B cell (primary cell): ENCODE data around the gene LBH. TPM values are rescaled to one million over a fixed set of nuclear protein-coding genes. Genes with fewer than 3 reads are reported as not detected.

Experiments used
- ATAC-seq: fragments of 200-7000 bp; cut with Tn5 transposase; one replicate; pipeline ENCODE4 v1.10.0; 2021; ENCODE audit warnings: low read depth, mild to moderate bottlenecking, moderate number of reproducible peaks, moderate library complexity
- CTCF ChIA-PET: fragments of 350-600 bp; sonication (Branson Sonifier 250); formaldehyde crosslinking; loops from one replicate; lab custom pipeline; 2021; ENCODE audit warnings: antibody characterized with exemption, inconsistent platforms; lab: Charles Lee
- POLR2A ChIA-PET: fragments of 350-600 bp; sonication (Branson Sonifier 250); formaldehyde crosslinking; loops from one replicate; lab custom pipeline; 2021; ENCODE audit warnings: antibody characterized with exemption; lab: Charles Lee
- DNase-seq: peaks from one replicate; pipeline ENCODE4 v3.0.0; 2013
- H2AFZ ChIP-seq: 2 replicates; pipeline ENCODE4 v1.6.1; 2012; ENCODE audit warnings: mild to moderate bottlenecking, low read depth, low read length; ENCODE audit not compliant: insufficient read depth, poor library complexity, severe bottlenecking
- H3K27ac ChIP-seq, 2 donors: 1 replicate in 1 of 2; 2 replicates in 1 of 2; pipeline ENCODE4 v1.5.1; 2012 to 2013; ENCODE audit warnings: low read length in 2 of 2, mild to moderate bottlenecking in 2 of 2, moderate library complexity in 1 of 2
- H3K27me3 ChIP-seq, 4 experiments: fragments of 200-600 bp in 1 of 4; sonication (generic) in 1 of 4; replicated peaks in 1 of 4; 1 replicate in 2 of 4; 2 replicates in 2 of 4; pipeline versions ENCODE4 v1.6.1 to v1.7.0; 2013 to 2016; ENCODE audit warnings: low read length in 3 of 4, mild to moderate bottlenecking in 2 of 4, mixed read lengths in 1 of 4, moderate library complexity in 1 of 4; ENCODE audit not compliant: insufficient read depth in 4 of 4, control insufficient read depth in 3 of 4; ENCODE audit errors: control extremely low read depth in 1 of 4
- H3K36me3 ChIP-seq, 2 experiments: replicated peaks in 1 of 2; 1 replicate in 1 of 2; 2 replicates in 1 of 2; pipeline versions ENCODE4 v1.6.1 to v1.7.1; 2013; ENCODE audit warnings: low read length in 1 of 2; ENCODE audit not compliant: insufficient read depth in 2 of 2, control insufficient read depth in 1 of 2; ENCODE audit errors: control extremely low read depth in 1 of 2, extremely low read depth in 1 of 2
- H3K4me1 ChIP-seq, 2 donors: fragments of 200-600 bp in 1 of 2; sonication (generic) in 1 of 2; 1 replicate in 1 of 2; 2 replicates in 1 of 2; pipeline versions ENCODE4 v1.5.1 to v1.6.1; 2013 to 2017; ENCODE audit warnings: low read length in 2 of 2; ENCODE audit not compliant: control insufficient read depth in 2 of 2, insufficient read depth in 2 of 2
- H3K4me2 ChIP-seq: replicated peaks from 2 replicates; pipeline ENCODE3; 2012; ENCODE audit warnings: mild to moderate bottlenecking, low read depth, low read length; ENCODE audit not compliant: poor library complexity, severe bottlenecking
- H3K4me3 ChIP-seq, 5 experiments: fragments of 200-600 bp in 1 of 5; sonication (generic) in 1 of 5; 1 replicate in 3 of 5; 2 replicates in 2 of 5; pipeline versions ENCODE4 v1.5.1 to v1.7.0; 2011 to 2016; ENCODE audit warnings: low read length in 4 of 5, mild to moderate bottlenecking in 4 of 5, low read depth in 2 of 5, control low read depth in 1 of 5, moderate library complexity in 1 of 5; ENCODE audit not compliant: insufficient read depth in 1 of 5; ENCODE audit errors: control extremely low read depth in 1 of 5, extremely low read depth in 1 of 5
- H3K79me2 ChIP-seq: fragments of 200-600 bp; sonication (generic); one replicate; pipeline ENCODE4 v1.6.0; 2016; ENCODE audit warnings: low read length; ENCODE audit not compliant: control insufficient read depth, insufficient read depth
- H3K9ac ChIP-seq: fragments of 200-600 bp; sonication (generic); 2 replicates; pipeline ENCODE4 v1.6.1; 2017; ENCODE audit warnings: mild to moderate bottlenecking, low read length, moderate library complexity
- H3K9me3 ChIP-seq, 3 donors: one replicate each; pipeline versions ENCODE4 v1.6.1 to v1.7.1; 2013; ENCODE audit warnings: low read length in 2 of 3; ENCODE audit not compliant: control insufficient read depth in 2 of 3, insufficient read depth in 1 of 3; ENCODE audit errors: control extremely low read depth in 1 of 3
- H4K20me1 ChIP-seq: 2 replicates; pipeline ENCODE4 v1.6.0; 2012; ENCODE audit warnings: mild to moderate bottlenecking, low read length; ENCODE audit not compliant: insufficient read depth, control insufficient read depth, poor library complexity, severe bottlenecking
- H3K27ac Mint-ChIP-seq: one replicate; pipeline ENCODE4 v1.8.0; 2021; ENCODE audit warnings: mixed read lengths
- H3K27me3 Mint-ChIP-seq: one replicate; pipeline ENCODE4 v1.8.0; 2021; ENCODE audit warnings: mixed read lengths
- H3K4me1 Mint-ChIP-seq: one replicate; pipeline ENCODE4 v1.8.0; 2021; ENCODE audit warnings: mixed read lengths
- H3K4me3 Mint-ChIP-seq: one replicate; pipeline ENCODE4 v1.8.0; 2021; ENCODE audit warnings: mixed read lengths
- H3K9me3 Mint-ChIP-seq: one replicate; pipeline ENCODE4 v1.8.0; 2022; ENCODE audit warnings: mixed read lengths; ENCODE audit not compliant: insufficient read depth
- CTCF ChIP-seq: fragments of 200-600 bp; IDR thresholded peaks from one replicate; pipeline ENCODE4 v1.8.0; 2022; ENCODE audit warnings: antibody characterized with exemption, mild to moderate bottlenecking
- EZH2 ChIP-seq: IDR thresholded peaks from 2 replicates; pipeline ENCODE4 v1.6.1; 2012; ENCODE audit warnings: borderline replicate concordance, low read depth, mild to moderate bottlenecking, moderate library complexity, low read length; ENCODE audit not compliant: insufficient read depth, poor library complexity, severe bottlenecking
- WGBS: methylation state at CpG from one replicate; pipeline ENCODE4 v1.1.5; 2013; ENCODE audit warnings: missing lambda C conversion rate; ENCODE audit not compliant: insufficient coverage; 5-methylcytosine and 5-hydroxymethylcytosine counted together
- intact Hi-C: fragments of 100-400 bp; cut with micrococcal nuclease; formaldehyde crosslinking; loops from one replicate; pipeline ENCODE4 v1.10.0; 2022
- polyA plus RNA-seq: library from polyadenylated mRNA; depleted of rRNA; stranded (reverse); fragments of >200 nt; gene quantifications from 2 replicates; pipeline ENCODE4 v1.2.3, GENCODE V29; 2012
- total RNA-seq, 2 donors: library from RNA; stranded (reverse); fragments of 120-200 nt in 1 of 2; gene quantifications; 1 replicate in 1 of 2; 2 replicates in 1 of 2; pipeline versions ENCODE4 v1.2.3 to v1.2.4, GENCODE V29; 2013 to 2022

Gene LBH
- total and polyA plus RNA-seq, 2 donors (not counting 1 experiment from before 2014, with no cell fraction given), result 158 to 201 TPM

GRCh38 chr2:30226144-30227032 is 4.9 kb upstream of the LBH start:
- Histone ChIP-seq H2AFZ (peak overlapping the region; percentile 22), H3K4me1 (peaks cover 41 to 56% of the 10 kb centered on the region in 2 donors), H3K4me2 (peak overlapping the region; percentile 79), H3K9me3 (no peaks in the 10 kb centered on the region), H3K9ac (peak overlapping the region; percentile 74), H3K4me3 (peak overlapping the region in 1 of 5 experiments; percentile 66), H3K27ac (peak overlapping the region; percentile 88 to 91), H4K20me1 (no peaks in the 10 kb centered on the region), H3K27me3 (no peaks in the 10 kb centered on the region), H3K79me2 (peaks cover 24% of the 10 kb centered on the region), H3K36me3 (no peaks in the 10 kb centered on the region)
- 90% methylated on average over 4 of the region's 10 CpGs for WGBS
- DNase-seq (no peak), ATAC-seq (no peak)
- Mint-ChIP-seq H3K27me3 (no peaks in the 10 kb centered on the region), H3K27ac (peak overlapping the region; percentile 100), H3K4me3 (peak overlapping the region; percentile 95), H3K4me1 (peaks cover 55% of the 10 kb centered on the region), H3K9me3 (no peaks in the 10 kb centered on the region)
- intact Hi-C loops, result no loop called here
- POLR2A ChIA-PET, result interaction anchor here (0.6 kb wide), 1 partner anchor 727 kb away, joined by 3 read pairs; no protein-coding TSS in a partner anchor
- no peak for TF ChIP-seq EZH2
- no peak for TF ChIP-seq CTCF
- CTCF ChIA-PET, result interaction anchor here (0.7 to 11.7 kb wide), 9 partner anchors 9 to 485 kb away, joined by 3 to 134 read pairs (median 3); no protein-coding TSS in a partner anchor
